Measurements from ENCODE around the gene ATG9A.
A peak's percentile ranks its signal among the peaks of the same experiment; 100 is the strongest.

ATG9A gene

GRCh38 chr2:219181531-219181930 lies 47.9 kb downstream of the ATG9A start:
- H3K4me2 ChIP-seq (ENCODE audit: low read depth, low read length): no peak overlapping the region
- H3K27ac ChIP-seq (ENCODE audit: low read length): no peak overlapping the region
- H3K9ac ChIP-seq (ENCODE audit: low read length): no peak overlapping the region
- H3K9me2 ChIP-seq (replicated peaks; ENCODE audit: insufficient read depth, low read length): no peaks in the 10 kb centered on the region
- H3K4me3 ChIP-seq (ENCODE audit: low read length): no peak overlapping the region
- peaks cover 14% of the 10 kb centered on the region for H3F3A ChIP-seq (ENCODE audit: insufficient read depth, low read length)
- no peak overlapping the region for H2AFZ ChIP-seq (ENCODE audit: low read length)
- peaks cover 26% of the 10 kb centered on the region for H3K79me2 ChIP-seq (ENCODE audit: low read length)
- TF ChIP-seq CTCF (IDR thresholded peaks at IDR 0.05; ENCODE audit: low read length) (no peak), EZH2phosphoT487 (IDR thresholded peaks at IDR 0.05; ENCODE audit: low read length) (no peak), EZH2 (optimal IDR thresholded peaks at IDR 0.05; ENCODE audit: low read depth, low read length) (no peak)
- H3K27me3 ChIP-seq (replicated peaks; ENCODE audit: insufficient read depth, low read length): no peaks in the 10 kb centered on the region
- H4K20me1 ChIP-seq (ENCODE audit: insufficient read depth, low read length): no peaks in the 10 kb centered on the region
- H3K9me3 ChIP-seq (replicated peaks; ENCODE audit: insufficient read depth, low read length): no peaks in the 10 kb centered on the region
- peaks cover 7% of the 10 kb centered on the region; the same call in 1 of the 2 replicates for H3K4me1 ChIP-seq (ENCODE audit: low read length)
- DNase-seq: no peak
- peaks cover 4% of the 10 kb centered on the region; the same call in 1 of the 2 replicates for H3K36me3 ChIP-seq (replicated peaks; ENCODE audit: insufficient read depth, low read length)

- no peak for DNase-seq
- peaks cover 19% of the 10 kb centered on the region for H3F3A ChIP-seq (ENCODE audit: insufficient read depth, low read length)
- no peaks in the 10 kb centered on the region for H3K27me3 ChIP-seq (replicated peaks; ENCODE audit: insufficient read depth, low read length)
- no peaks in the 10 kb centered on the region for H4K20me1 ChIP-seq (ENCODE audit: insufficient read depth, low read length)
- no peak overlapping the region for H3K4me2 ChIP-seq (ENCODE audit: low read depth, low read length)
- no peaks in the 10 kb centered on the region for H3K9me3 ChIP-seq (replicated peaks; ENCODE audit: insufficient read depth, low read length)
- peaks cover 7% of the 10 kb centered on the region; the same call in 1 of the 2 replicates for H3K4me1 ChIP-seq (ENCODE audit: low read length)
- peaks cover 31% of the 10 kb centered on the region for H3K79me2 ChIP-seq (ENCODE audit: low read length)
- peaks cover 4% of the 10 kb centered on the region; the same call in 1 of the 2 replicates for H3K36me3 ChIP-seq (replicated peaks; ENCODE audit: insufficient read depth, low read length)
- no peak overlapping the region for H3K9ac ChIP-seq (ENCODE audit: low read length)
- H3K27ac ChIP-seq (ENCODE audit: low read length): no peak overlapping the region
- H3K4me3 ChIP-seq (ENCODE audit: low read length): no peak overlapping the region
- no peak overlapping the region for H2AFZ ChIP-seq (ENCODE audit: low read length)
- no peaks in the 10 kb centered on the region for H3K9me2 ChIP-seq (replicated peaks; ENCODE audit: insufficient read depth, low read length)
- TF ChIP-seq EZH2 (optimal IDR thresholded peaks at IDR 0.05; ENCODE audit: low read depth, low read length): no peak
- no peak for TF ChIP-seq CTCF (IDR thresholded peaks at IDR 0.05; ENCODE audit: low read length)
- TF ChIP-seq EZH2phosphoT487 (IDR thresholded peaks at IDR 0.05; ENCODE audit: low read length): no peak
Observed at GRCh38 chr2:219180961-219181360, 48.5 kb downstream of the ATG9A start.

GRCh38 chr2:219179601-219180465 lies 49.6 kb downstream of the ATG9A start:
- no peaks in the 10 kb centered on the region for H4K20me1 ChIP-seq (ENCODE audit: insufficient read depth, low read length)
- no peak overlapping the region for H3K4me3 ChIP-seq (ENCODE audit: low read length)
- H3K4me2 ChIP-seq (ENCODE audit: low read depth, low read length): peak overlapping the region; percentile 76
- peaks cover 22% of the 10 kb centered on the region for H3F3A ChIP-seq (ENCODE audit: insufficient read depth, low read length)
- peaks cover 41% of the 10 kb centered on the region for H3K79me2 ChIP-seq (ENCODE audit: low read length)
- no peak overlapping the region for H2AFZ ChIP-seq (ENCODE audit: low read length)
- TF ChIP-seq EZH2phosphoT487 (IDR thresholded peaks at IDR 0.05; ENCODE audit: low read length) (no peak), CTCF (IDR thresholded peaks at IDR 0.05; ENCODE audit: low read length) (no peak), EZH2 (optimal IDR thresholded peaks at IDR 0.05; ENCODE audit: low read depth, low read length) (no peak)
- peaks cover 4% of the 10 kb centered on the region; the same call in 1 of the 2 replicates for H3K36me3 ChIP-seq (replicated peaks; ENCODE audit: insufficient read depth, low read length)
- H3K27me3 ChIP-seq (replicated peaks; ENCODE audit: insufficient read depth, low read length): no peaks in the 10 kb centered on the region
- no peak for DNase-seq
- H3K27ac ChIP-seq (ENCODE audit: low read length): no peak overlapping the region
- H3K9me2 ChIP-seq (replicated peaks; ENCODE audit: insufficient read depth, low read length): no peaks in the 10 kb centered on the region
- peaks cover 13% of the 10 kb centered on the region; the same call in 1 of the 2 replicates for H3K4me1 ChIP-seq (ENCODE audit: low read length)
- no peak overlapping the region; the same call in 1 of the 2 replicates for H3K9ac ChIP-seq (ENCODE audit: low read length)
- H3K9me3 ChIP-seq (replicated peaks; ENCODE audit: insufficient read depth, low read length): no peaks in the 10 kb centered on the region

All from MM.1S (cell line).